ENCODE measurements around the gene NPIPB8. TPM values are rescaled to one million over a fixed set of nuclear protein-coding genes. Genes with fewer than 3 reads are reported as not detected.
A peak's percentile ranks its signal among the peaks of the same experiment; 100 is the strongest.
"Not testable (repeated sequence)": the region's sequence is repeated elsewhere in the genome, so short reads cannot be mapped to it uniquely, and the experiment has no call there.

NPIPB8 gene
- total RNA-seq, 1 experiment from 2014 or later: not detected

- H3K4me3 ChIP-seq (ENCODE audit: low read depth in 2 of 2, low read length in 2 of 2): peak overlapping the region in 1 of 2 experiments; percentile 33; a peak in 3 of 4 replicates
- intact Hi-C loops (cut with micrococcal nuclease; ENCODE audit: unreplicated experiment); H3K36me3 ChIP-seq (ENCODE audit: control insufficient read depth, insufficient read depth, low read length); in situ Hi-C loops (cut with HindIII; ENCODE audit: low pct_unique_long_range_greater_than_20kb, low sequenced_read_pairs); H3K27me3 ChIP-seq (ENCODE audit: control insufficient read depth, insufficient read depth, low read length); CTCF ChIA-PET; DNase-seq (ENCODE audit: low read depth, low spot score); H3K9me3 ChIP-seq (ENCODE audit: control insufficient read depth, insufficient read depth, low read depth, low read length); H3K27ac ChIP-seq (ENCODE audit: low read length); POLR2A ChIA-PET; BruUV-seq (replicated peaks); H3K4me1 ChIP-seq (ENCODE audit: control insufficient read depth, insufficient read depth, low read length): not testable (repeated sequence)
- peak; percentile 52; the same call in 1 of the 2 replicates for ATAC-seq
Observed at GRCh38 chr16:28622532-28623171, 15.2 kb upstream of the NPIPB8 start.

- intact Hi-C loops (cut with micrococcal nuclease; ENCODE audit: unreplicated experiment): no loop called here
- H3K27ac ChIP-seq (ENCODE audit: low read length): no peak overlapping the region
- H3K27me3 ChIP-seq (ENCODE audit: control insufficient read depth, insufficient read depth, low read length): no peaks in the 10 kb centered on the region
- no peak for DNase-seq (ENCODE audit: low read depth, low spot score)
- no TSS peak for BruUV-seq (replicated peaks)
- TF ChIP-seq POLR2AphosphoS5 (IDR thresholded peaks at IDR 0.05; ENCODE audit: low read depth, low read length) (no peak), CTCF (IDR thresholded peaks at IDR 0.05) (no peak), SIN3A (IDR thresholded peaks at IDR 0.05; ENCODE audit: borderline replicate concordance, insufficient read depth, low read depth, low read length) (no peak), REST (IDR thresholded peaks at IDR 0.05; ENCODE audit: insufficient read depth in 1 of 2, low read depth in 2 of 2, low read length in 1 of 2) (no peak), TCF7L2 (IDR thresholded peaks at IDR 0.05; ENCODE audit: low read depth, low read length) (no peak)
- in situ Hi-C loops (cut with HindIII; ENCODE audit: low pct_unique_long_range_greater_than_20kb, low sequenced_read_pairs): no loop called here
- no peaks in the 10 kb centered on the region; the same call in 1 of the 2 replicates for H3K4me1 ChIP-seq (ENCODE audit: control insufficient read depth, insufficient read depth, low read length)
- H3K4me3 ChIP-seq (ENCODE audit: low read depth in 2 of 2, low read length in 2 of 2): peak overlapping the region; percentile 33 to 48
- POLR2A ChIA-PET: no interaction called here
- no peaks in the 10 kb centered on the region for H3K9me3 ChIP-seq (ENCODE audit: control insufficient read depth, insufficient read depth, low read depth, low read length)
- CTCF ChIA-PET: no interaction called here
- H3K36me3 ChIP-seq (ENCODE audit: control insufficient read depth, insufficient read depth, low read length): no peaks in the 10 kb centered on the region
- peak; percentile 96 for ATAC-seq
Observed at GRCh38 chr16:28623172-28623711, 14.6 kb upstream of the NPIPB8 start.

- in situ Hi-C loops (cut with HindIII; ENCODE audit: low pct_unique_long_range_greater_than_20kb, low sequenced_read_pairs); DNase-seq (ENCODE audit: low read depth, low spot score); H3K27ac ChIP-seq (ENCODE audit: low read length); H3K4me3 ChIP-seq (ENCODE audit: low read depth in 2 of 2, low read length in 2 of 2); intact Hi-C loops (cut with micrococcal nuclease; ENCODE audit: unreplicated experiment); POLR2A ChIA-PET; ATAC-seq; CTCF ChIA-PET; H3K27me3 ChIP-seq (ENCODE audit: control insufficient read depth, insufficient read depth, low read length); BruUV-seq (replicated peaks); H3K9me3 ChIP-seq (ENCODE audit: control insufficient read depth, insufficient read depth, low read depth, low read length); H3K36me3 ChIP-seq (ENCODE audit: control insufficient read depth, insufficient read depth, low read length); H3K4me1 ChIP-seq (ENCODE audit: control insufficient read depth, insufficient read depth, low read length): not testable (repeated sequence)
Observed at GRCh38 chr16:28630905-28631304, 7.0 kb upstream of the NPIPB8 start.

- H3K4me1 ChIP-seq (ENCODE audit: control insufficient read depth, insufficient read depth, low read length); ATAC-seq; H3K4me3 ChIP-seq (ENCODE audit: low read depth in 2 of 2, low read length in 2 of 2); H3K9me3 ChIP-seq (ENCODE audit: control insufficient read depth, insufficient read depth, low read depth, low read length); in situ Hi-C loops (cut with HindIII; ENCODE audit: low pct_unique_long_range_greater_than_20kb, low sequenced_read_pairs); BruUV-seq (replicated peaks); H3K27me3 ChIP-seq (ENCODE audit: control insufficient read depth, insufficient read depth, low read length); CTCF ChIA-PET; POLR2A ChIA-PET; intact Hi-C loops (cut with micrococcal nuclease; ENCODE audit: unreplicated experiment); H3K36me3 ChIP-seq (ENCODE audit: control insufficient read depth, insufficient read depth, low read length): not testable (repeated sequence)
- peak overlapping the region; percentile 29; the same call in 1 of the 2 replicates for H3K27ac ChIP-seq (ENCODE audit: low read length)
- DNase-seq (ENCODE audit: low read depth, low spot score): peak; percentile 78
Observed at GRCh38 chr16:28636093-28636823, 1.6 kb upstream of the NPIPB8 start.

GRCh38 chr16:28638359-28638758 is 494 bp downstream of the NPIPB8 start:
- ATAC-seq; in situ Hi-C loops (cut with HindIII; ENCODE audit: low pct_unique_long_range_greater_than_20kb, low sequenced_read_pairs); CTCF ChIA-PET; H3K36me3 ChIP-seq (ENCODE audit: control insufficient read depth, insufficient read depth, low read length); H3K27ac ChIP-seq (ENCODE audit: low read length); BruUV-seq (replicated peaks); H3K4me3 ChIP-seq (ENCODE audit: low read depth in 2 of 2, low read length in 2 of 2); H3K4me1 ChIP-seq (ENCODE audit: control insufficient read depth, insufficient read depth, low read length); DNase-seq (ENCODE audit: low read depth, low spot score); H3K9me3 ChIP-seq (ENCODE audit: control insufficient read depth, insufficient read depth, low read depth, low read length); POLR2A ChIA-PET; H3K27me3 ChIP-seq (ENCODE audit: control insufficient read depth, insufficient read depth, low read length); intact Hi-C loops (cut with micrococcal nuclease; ENCODE audit: unreplicated experiment): not testable (repeated sequence)
